ENCODE results near the gene EI24. TPM values are rescaled to one million over a fixed set of nuclear protein-coding genes. Genes with fewer than 3 reads are reported as not detected.

EI24 gene
- total and polyA plus RNA-seq, 9 of the 15 experiments (the other 6 are each of a cell fraction or from before 2014, with no cell fraction given), result 50.4 to 260 (median 168) TPM

DNA sequence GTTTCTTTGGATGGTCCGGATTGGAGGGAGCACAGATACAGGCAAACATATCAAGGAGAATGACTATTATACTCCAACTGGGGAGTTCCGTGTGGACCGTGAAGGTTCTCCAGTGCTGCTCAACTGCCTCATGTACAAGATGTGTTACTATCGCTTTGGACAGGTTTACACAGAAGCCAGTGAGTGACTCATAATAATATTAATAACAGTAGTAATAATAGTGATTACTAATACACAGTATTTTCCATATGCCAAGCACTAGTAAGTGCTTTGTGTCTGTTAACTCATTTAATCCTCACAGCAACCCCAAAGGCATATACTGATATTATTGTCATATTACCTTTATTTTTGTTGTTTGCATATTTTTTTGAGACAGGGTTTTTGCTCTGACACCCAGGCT is 49.1 kb downstream of the EI24 start:
- H3K27me3 ChIP-seq (ENCODE audit: control insufficient read depth in 2 of 2, insufficient read depth in 2 of 2, low read length in 2 of 2), result no peaks in the 10 kb centered on the region
- no peaks in the 10 kb centered on the region for H3K9me1 ChIP-seq (ENCODE audit: control insufficient read depth, insufficient read depth, low read length)
- ATAC-seq (no peak), DNase-seq (ENCODE audit: extremely low read depth in 1 of 4, low spot score in 3 of 4) (no peak), FAIRE-seq (no peak)
- no peaks in the 10 kb centered on the region for H3K9me3 ChIP-seq (replicated peaks; ENCODE audit: control insufficient read depth, insufficient read depth, low read depth, low read length)
- H3K9ac ChIP-seq (ENCODE audit: insufficient read depth in 1 of 2, low read depth in 2 of 2, low read length in 2 of 2), result no peak overlapping the region
- TF ChIP-seq PTBP1 (IDR thresholded peaks at IDR 0.05; ENCODE audit: low read depth, low read length), result no peak
- no peak for TF ChIP-seq JUNB (CRISPR knock-in tag; conservative IDR thresholded peaks at IDR 0.05)
- no peak for TF ChIP-seq DIDO1 (tag; IDR thresholded peaks at IDR 0.05; ENCODE audit: low read depth)
- no peak for TF ChIP-seq ZNF253 (CRISPR knock-in tag; conservative IDR thresholded peaks at IDR 0.05)
- TF ChIP-seq ZNF551 (CRISPR knock-in tag; IDR thresholded peaks at IDR 0.05), result no peak
- no peak for TF ChIP-seq THRAP3 (IDR thresholded peaks at IDR 0.05; ENCODE audit: borderline replicate concordance)
- no peak for TF ChIP-seq NR2C1 (IDR thresholded peaks at IDR 0.05)
- TF ChIP-seq NR2C1 (tag; IDR thresholded peaks at IDR 0.05), result no peak
- TF ChIP-seq ZBTB8A (IDR thresholded peaks at IDR 0.05; ENCODE audit: partially characterized antibody), result no peak
- no peak for TF ChIP-seq TEAD2 (tag; IDR thresholded peaks at IDR 0.05)
- no peak for TF ChIP-seq STAT5B (CRISPR knock-in tag; IDR thresholded peaks at IDR 0.05)
- TF ChIP-seq EGR1 (conservative IDR thresholded peaks at IDR 0.05), result no peak
- no peak for TF ChIP-seq ZNF12 (CRISPR knock-in tag; IDR thresholded peaks at IDR 0.05)
- no peak for TF ChIP-seq CREB5 (CRISPR knock-in tag; IDR thresholded peaks at IDR 0.05)
- TF ChIP-seq NFATC3 (IDR thresholded peaks at IDR 0.05), result no peak
- no peak for TF ChIP-seq ZNF24 (IDR thresholded peaks at IDR 0.05)
- no peak for TF ChIP-seq CHCHD3 (CRISPR knock-in tag; IDR thresholded peaks at IDR 0.05)
- TF ChIP-seq TARDBP (IDR thresholded peaks at IDR 0.05), result no peak
- no peak for TF ChIP-seq TCF7 (IDR thresholded peaks at IDR 0.05; ENCODE audit: borderline replicate concordance)
- H2AFZ ChIP-seq (ENCODE audit: low read depth, low read length), result no peak overlapping the region
- no peaks in the 10 kb centered on the region for H3K4me1 ChIP-seq (replicated peaks in 1 of 2; ENCODE audit: control insufficient read depth in 2 of 2, insufficient read depth in 2 of 2, low read length in 2 of 2)
- H3K4me3 ChIP-seq, result no peak overlapping the region
- BruUV-seq (replicated peaks), result no TSS peak
- H3K36me3 ChIP-seq (ENCODE audit: control insufficient read depth, insufficient read depth, low read length), result peaks cover 88% of the 10 kb centered on the region
- in situ Hi-C loops (cut with MboI) (no loop called here), intact Hi-C loops (cut with micrococcal nuclease) (no loop called here)
- H4K20me1 ChIP-seq (replicated peaks; ENCODE audit: control insufficient read depth, insufficient read depth, low read length), result no peaks in the 10 kb centered on the region
- WGBS (ENCODE audit: insufficient coverage, low coverage, missing lambda C conversion rate), result 96% methylated on average over 4 of the region's 4 CpGs
- H3K27ac ChIP-seq (ENCODE audit: extremely low read depth, low read depth, low read length), result no peak overlapping the region
- H3K4me2 ChIP-seq (ENCODE audit: insufficient read depth, low read length), result no peak overlapping the region
- no peaks in the 10 kb centered on the region for H3K79me2 ChIP-seq (ENCODE audit: control insufficient read depth, insufficient read depth, low read length)
- CTCF ChIA-PET (ENCODE audit: low intra/inter-chr PET ratio), result no interaction called here
- POLR2A ChIA-PET, result no interaction called here
